Hepatocyte (in vitro differentiated cells): Measurements from ENCODE around the gene DCUN1D2. TPM values are rescaled to one million over a fixed set of nuclear protein-coding genes. Genes with fewer than 3 reads are reported as not detected.

Experiments
- DNase-seq: peaks from one replicate; pipeline ENCODE4 v3.0.0-alpha.2; 2016; ENCODE audit warnings: low spot score
- H2AFZ ChIP-seq: fragments of 200-600 bp; sonication (generic); 2 replicates; pipeline ENCODE4 v1.6.0; 2016; ENCODE audit warnings: antibody characterized with exemption, mild to moderate bottlenecking
- H3K27ac ChIP-seq: fragments of 200-600 bp; sonication (generic); 2 replicates; pipeline ENCODE4 v1.5.1; 2016; ENCODE audit warnings: mild to moderate bottlenecking
- H3K27me3 ChIP-seq: fragments of 200-600 bp; sonication (generic); 2 replicates; pipeline ENCODE4 v1.6.1; 2016
- H3K36me3 ChIP-seq: fragments of 200-600 bp; sonication (generic); replicated peaks from 2 replicates; pipeline ENCODE4 v1.5.1; 2016; ENCODE audit warnings: low read depth; ENCODE audit not compliant: insufficient read depth
- H3K4me1 ChIP-seq: fragments of 200-600 bp; sonication (generic); 2 replicates; pipeline ENCODE4 v1.5.1; 2016; ENCODE audit warnings: mild to moderate bottlenecking, moderate library complexity; ENCODE audit not compliant: insufficient read depth
- H3K4me2 ChIP-seq: fragments of 200-600 bp; sonication (generic); 2 replicates; pipeline ENCODE4 v1.6.0; 2016
- H3K4me3 ChIP-seq: fragments of 200-600 bp; sonication (generic); 2 replicates; pipeline ENCODE4 v1.5.1; 2016; ENCODE audit warnings: mild to moderate bottlenecking
- H3K79me2 ChIP-seq: fragments of 200-600 bp; sonication (generic); 2 replicates; pipeline ENCODE4 v1.6.0; 2017; ENCODE audit warnings: mild to moderate bottlenecking
- H3K9me2 ChIP-seq: fragments of 200-600 bp; sonication (generic); replicated peaks from 2 replicates; pipeline ENCODE4 v1.6.0; 2017; ENCODE audit warnings: mild to moderate bottlenecking; ENCODE audit not compliant: insufficient read depth
- H3K9me3 ChIP-seq: fragments of 200-600 bp; sonication (generic); 2 replicates; pipeline ENCODE4 v1.5.1; 2016; ENCODE audit warnings: low read depth, mild to moderate bottlenecking
- H4K20me1 ChIP-seq: fragments of 200-600 bp; sonication (generic); 2 replicates; pipeline ENCODE4 v1.6.0; 2016; ENCODE audit warnings: mild to moderate bottlenecking; ENCODE audit not compliant: insufficient read depth, poor library complexity, severe bottlenecking
- EZH2 ChIP-seq: fragments of 200-600 bp; sonication (generic); IDR thresholded peaks from 2 replicates; pipeline ENCODE4 v1.6.1; 2016; ENCODE audit warnings: antibody characterized with exemption, mild to moderate bottlenecking, borderline replicate concordance
- EZH2phosphoT487 ChIP-seq: fragments of 200-600 bp; sonication (generic); IDR thresholded peaks from one replicate; pipeline ENCODE4 v1.6.1; 2018; ENCODE audit warnings: antibody characterized with exemption, mild to moderate bottlenecking, low read depth, moderate library complexity; ENCODE audit not compliant: unreplicated experiment, severe bottlenecking
- WGBS: methylation state at CpG from one replicate; pipeline ENCODE4 v1.1.6; 2016; ENCODE audit warnings: low lambda C conversion rate; ENCODE audit errors: missing lambda C conversion rate; 5-methylcytosine and 5-hydroxymethylcytosine counted together
- polyA plus RNA-seq: library from polyadenylated mRNA; unstranded; fragments of >200 nt; fragmentation: Nextera tagmentation; extraction: Ambion mirVana; gene quantifications from 2 replicates; pipeline ENCODE4 v1.2.1, GENCODE V29; 2016
- total RNA-seq: library from RNA; depleted of rRNA; stranded (reverse); fragments of >200 nt; gene quantifications from 2 replicates; pipeline ENCODE4 v1.2.3, GENCODE V29; 2014
- TF ChIP-seq, protein P1 (sequence below): fragments of 200-600 bp; sonication (generic); IDR thresholded peaks from 2 replicates; pipeline ENCODE4 v1.5.1; 2016; ENCODE audit warnings: antibody characterized with exemption, mild to moderate bottlenecking; ENCODE audit not compliant: poor library complexity

Gene DCUN1D2
- total and polyA plus RNA-seq, 2 experiments from 2014 or later, result 8.4 to 10.2 TPM

DNA sequence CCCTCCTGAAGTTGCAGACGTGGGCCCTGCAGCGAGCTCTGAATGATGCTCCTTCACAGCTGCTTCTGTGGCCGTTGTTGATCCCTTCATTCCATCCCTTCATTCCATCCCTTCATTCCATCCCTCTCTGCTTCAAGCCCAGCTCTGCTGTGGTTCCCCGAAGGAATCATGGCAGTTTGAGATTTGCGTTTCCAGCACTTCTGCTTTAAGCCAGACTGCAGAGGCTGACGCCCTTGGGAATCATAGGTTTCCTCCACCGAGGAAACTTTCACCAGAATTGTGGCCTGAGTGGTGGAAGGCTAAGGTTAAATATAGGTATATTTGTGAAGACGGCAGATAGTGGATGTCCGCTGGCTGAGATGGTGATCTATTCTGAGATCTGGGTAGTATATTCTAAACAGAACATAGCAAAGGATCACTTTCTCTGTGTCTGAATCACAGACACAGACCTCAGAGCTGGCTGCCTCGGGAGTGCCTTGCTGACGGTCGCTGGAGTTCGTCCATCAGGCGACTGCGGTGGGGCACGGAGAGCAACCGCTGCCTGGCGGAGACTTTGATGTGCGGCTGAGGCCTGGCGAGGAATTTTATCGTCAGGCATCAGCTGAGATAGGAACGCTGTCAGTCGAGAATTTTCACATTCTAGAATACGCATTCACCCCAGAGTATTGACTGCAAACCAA lies 42.8 kb upstream of the DCUN1D2 start:
- no peaks in the 10 kb centered on the region for H3K9me3 ChIP-seq
- H3K4me2 ChIP-seq, result peak overlapping the region; percentile 66
- 48% methylated on average over 24 of the region's 24 CpGs for WGBS
- peaks cover 10% of the 10 kb centered on the region for H3K4me1 ChIP-seq
- peak overlapping the region; percentile 81 for H3K27ac ChIP-seq
- no peak overlapping the region for H3K4me3 ChIP-seq
- TF ChIP-seq, protein P1, sequence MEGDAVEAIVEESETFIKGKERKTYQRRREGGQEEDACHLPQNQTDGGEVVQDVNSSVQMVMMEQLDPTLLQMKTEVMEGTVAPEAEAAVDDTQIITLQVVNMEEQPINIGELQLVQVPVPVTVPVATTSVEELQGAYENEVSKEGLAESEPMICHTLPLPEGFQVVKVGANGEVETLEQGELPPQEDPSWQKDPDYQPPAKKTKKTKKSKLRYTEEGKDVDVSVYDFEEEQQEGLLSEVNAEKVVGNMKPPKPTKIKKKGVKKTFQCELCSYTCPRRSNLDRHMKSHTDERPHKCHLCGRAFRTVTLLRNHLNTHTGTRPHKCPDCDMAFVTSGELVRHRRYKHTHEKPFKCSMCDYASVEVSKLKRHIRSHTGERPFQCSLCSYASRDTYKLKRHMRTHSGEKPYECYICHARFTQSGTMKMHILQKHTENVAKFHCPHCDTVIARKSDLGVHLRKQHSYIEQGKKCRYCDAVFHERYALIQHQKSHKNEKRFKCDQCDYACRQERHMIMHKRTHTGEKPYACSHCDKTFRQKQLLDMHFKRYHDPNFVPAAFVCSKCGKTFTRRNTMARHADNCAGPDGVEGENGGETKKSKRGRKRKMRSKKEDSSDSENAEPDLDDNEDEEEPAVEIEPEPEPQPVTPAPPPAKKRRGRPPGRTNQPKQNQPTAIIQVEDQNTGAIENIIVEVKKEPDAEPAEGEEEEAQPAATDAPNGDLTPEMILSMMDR, result no peak
- no peak for TF ChIP-seq EZH2phosphoT487
- no peak for TF ChIP-seq EZH2
- no peaks in the 10 kb centered on the region for H4K20me1 ChIP-seq
- H3K9me2 ChIP-seq, result no peaks in the 10 kb centered on the region
- no peaks in the 10 kb centered on the region for H3K36me3 ChIP-seq
- DNase-seq, result peak; percentile 54
- no peaks in the 10 kb centered on the region for H3K79me2 ChIP-seq
- no peaks in the 10 kb centered on the region for H3K27me3 ChIP-seq
- no peak overlapping the region for H2AFZ ChIP-seq

DNA sequence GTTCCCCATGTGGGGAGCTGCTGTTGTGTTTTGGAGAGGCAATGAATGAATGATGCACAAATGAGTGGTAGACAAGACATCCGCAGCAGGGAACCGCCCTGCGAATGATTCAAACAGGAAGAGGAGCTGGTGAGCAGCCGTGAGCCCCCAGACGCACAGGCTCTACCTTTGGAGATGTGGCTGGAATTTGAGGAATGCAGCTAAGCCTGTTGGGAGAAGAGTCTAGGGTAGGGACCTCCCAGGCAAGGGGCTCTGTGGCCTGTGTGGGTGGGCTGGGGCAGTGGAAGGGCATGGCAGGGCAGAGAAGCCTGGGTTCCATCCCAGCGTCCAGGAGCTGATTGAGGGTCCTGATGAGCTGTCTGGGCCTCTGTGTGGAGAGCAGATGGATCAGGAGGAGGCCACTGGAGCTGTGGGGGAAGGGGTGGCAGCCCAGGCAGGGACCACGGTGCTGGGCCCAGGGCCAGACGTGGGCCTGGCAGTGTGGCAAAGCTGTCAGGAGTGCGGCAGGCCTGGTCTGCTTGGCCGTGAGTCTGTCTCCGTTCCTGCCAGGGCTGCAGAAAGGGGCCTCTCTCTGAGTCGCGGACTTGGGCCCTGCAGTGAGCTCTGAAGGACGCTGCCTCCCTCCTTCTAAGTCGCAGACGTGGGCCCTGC lies 41.8 kb upstream of the DCUN1D2 start:
- H3K4me2 ChIP-seq, result no peak overlapping the region
- H3K9me2 ChIP-seq, result no peaks in the 10 kb centered on the region
- H3K27me3 ChIP-seq, result no peaks in the 10 kb centered on the region
- H3K4me3 ChIP-seq, result no peak overlapping the region
- DNase-seq, result no peak
- H3K27ac ChIP-seq, result no peak overlapping the region
- H4K20me1 ChIP-seq, result no peaks in the 10 kb centered on the region
- TF ChIP-seq, protein P1, result no peak
- no peak for TF ChIP-seq EZH2
- no peak for TF ChIP-seq EZH2phosphoT487
- no peak overlapping the region for H2AFZ ChIP-seq
- peaks cover 10% of the 10 kb centered on the region for H3K4me1 ChIP-seq
- no peaks in the 10 kb centered on the region for H3K9me3 ChIP-seq
- H3K36me3 ChIP-seq, result no peaks in the 10 kb centered on the region
- no peaks in the 10 kb centered on the region for H3K79me2 ChIP-seq
- 83% methylated on average over 15 of the region's 16 CpGs for WGBS

DNA sequence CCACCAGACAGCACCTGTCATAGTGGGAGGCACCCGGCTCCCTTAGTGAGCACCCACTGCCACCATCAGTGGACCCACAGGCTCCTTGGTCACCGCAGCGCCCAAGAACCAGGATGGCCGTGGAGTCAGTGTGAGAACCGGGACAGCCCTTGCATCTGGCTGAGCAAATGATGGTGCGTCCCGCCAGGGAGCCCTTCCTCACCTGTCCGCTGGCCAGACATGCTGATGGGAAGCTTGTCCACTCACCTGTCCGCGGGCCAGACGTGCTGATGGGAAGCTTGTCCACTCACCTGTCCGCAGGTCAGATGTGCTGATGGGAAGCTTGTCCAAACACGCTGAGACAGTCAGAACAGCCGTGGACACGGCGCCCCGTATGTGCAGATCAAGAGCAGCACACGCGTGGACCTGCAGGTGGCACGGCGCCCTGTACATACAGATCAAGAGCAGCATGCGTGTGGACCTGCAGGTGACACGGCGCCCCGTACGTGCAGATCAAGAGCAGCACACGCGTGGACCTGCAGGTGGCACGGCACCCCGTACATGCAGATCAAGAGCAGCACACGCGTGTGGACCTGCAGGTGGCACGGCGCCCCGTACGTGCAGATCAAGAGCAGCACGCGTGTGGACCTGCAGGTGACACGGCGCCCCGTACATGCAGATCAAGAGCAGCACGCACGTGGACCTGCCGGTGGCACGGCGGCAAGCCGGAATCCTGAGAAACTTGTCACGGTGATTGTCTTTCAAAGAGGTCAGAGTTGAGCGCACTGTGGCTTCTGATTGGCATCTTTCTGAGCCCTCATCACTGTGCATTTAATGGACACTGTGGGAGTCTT lies 40.7 kb upstream of the DCUN1D2 start:
- Histone ChIP-seq H3K79me2 (no peaks in the 10 kb centered on the region), H4K20me1 (no peaks in the 10 kb centered on the region), H2AFZ (no peak overlapping the region), H3K27me3 (no peaks in the 10 kb centered on the region), H3K36me3 (no peaks in the 10 kb centered on the region), H3K4me3 (no peak overlapping the region), H3K9me2 (no peaks in the 10 kb centered on the region), H3K9me3 (no peaks in the 10 kb centered on the region), H3K27ac (no peak overlapping the region), H3K4me1 (peaks cover 10% of the 10 kb centered on the region), H3K4me2 (no peak overlapping the region)
- 98% methylated on average over 46 of the region's 49 CpGs for WGBS
- DNase-seq, result no peak
- TF ChIP-seq, protein P1, result no peak
- no peak for TF ChIP-seq EZH2
- no peak for TF ChIP-seq EZH2phosphoT487
